GM19035 (cell line): ENCODE data around the gene ZYG11A.

Experiments used
- ATAC-seq: cut with Tn5 transposase; IDR thresholded peaks from one replicate; pipeline ENCODE4 v1.9.1; 2021; ENCODE audit not compliant: unreplicated experiment

ZYG11A gene

GRCh38 chr1:52876843-52877242, 34.3 kb downstream of the ZYG11A start:
- no peak for ATAC-seq

GRCh38 chr1:52877554-52877953, 35.0 kb downstream of the ZYG11A start:
- ATAC-seq: no peak

GRCh38 chr1:52880206-52880605, 37.6 kb downstream of the ZYG11A start:
- no peak for ATAC-seq

GRCh38 chr1:52887483-52887882, 44.9 kb downstream of the ZYG11A start:
- no peak for ATAC-seq

GRCh38 chr1:52892424-52893215, 50.1 kb downstream of the ZYG11A start:
- no peak for ATAC-seq

GRCh38 chr1:52899445-52899894, 56.9 kb downstream of the ZYG11A start:
- ATAC-seq: no peak

GRCh38 chr1:52900402-52900801, 57.8 kb downstream of the ZYG11A start:
- no peak for ATAC-seq

GRCh38 chr1:52901384-52901783, 58.8 kb downstream of the ZYG11A start:
- ATAC-seq: no peak

- ATAC-seq: no peak
Observed at GRCh38 chr1:52904208-52904926, 61.8 kb downstream of the ZYG11A start.

GRCh38 chr1:52904927-52905698, 62.6 kb downstream of the ZYG11A start:
- ATAC-seq: no peak

GRCh38 chr1:52906135-52906603, 63.6 kb downstream of the ZYG11A start:
- ATAC-seq: no peak

- no peak for ATAC-seq
Observed at GRCh38 chr1:52907068-52907811, 64.7 kb downstream of the ZYG11A start.

GRCh38 chr1:52907812-52908153, 65.2 kb downstream of the ZYG11A start:
- ATAC-seq: no peak

GRCh38 chr1:52911541-52911940, 69.0 kb downstream of the ZYG11A start:
- no peak for ATAC-seq

- no peak for ATAC-seq
Observed at GRCh38 chr1:52913014-52913413, 70.5 kb downstream of the ZYG11A start.

- no peak for ATAC-seq
Observed at GRCh38 chr1:52913537-52913936, 71.0 kb downstream of the ZYG11A start.

GRCh38 chr1:52914463-52914862, 71.9 kb downstream of the ZYG11A start:
- no peak for ATAC-seq

- ATAC-seq: no peak
Observed at GRCh38 chr1:52915211-52915854, 72.8 kb downstream of the ZYG11A start.

- no peak for ATAC-seq
Observed at GRCh38 chr1:52915855-52916220, 73.3 kb downstream of the ZYG11A start.

- ATAC-seq: no peak
Observed at GRCh38 chr1:52916241-52916975, 73.8 kb downstream of the ZYG11A start.
